Measurements from ENCODE around the gene STAT1.

STAT1 gene

DNA sequence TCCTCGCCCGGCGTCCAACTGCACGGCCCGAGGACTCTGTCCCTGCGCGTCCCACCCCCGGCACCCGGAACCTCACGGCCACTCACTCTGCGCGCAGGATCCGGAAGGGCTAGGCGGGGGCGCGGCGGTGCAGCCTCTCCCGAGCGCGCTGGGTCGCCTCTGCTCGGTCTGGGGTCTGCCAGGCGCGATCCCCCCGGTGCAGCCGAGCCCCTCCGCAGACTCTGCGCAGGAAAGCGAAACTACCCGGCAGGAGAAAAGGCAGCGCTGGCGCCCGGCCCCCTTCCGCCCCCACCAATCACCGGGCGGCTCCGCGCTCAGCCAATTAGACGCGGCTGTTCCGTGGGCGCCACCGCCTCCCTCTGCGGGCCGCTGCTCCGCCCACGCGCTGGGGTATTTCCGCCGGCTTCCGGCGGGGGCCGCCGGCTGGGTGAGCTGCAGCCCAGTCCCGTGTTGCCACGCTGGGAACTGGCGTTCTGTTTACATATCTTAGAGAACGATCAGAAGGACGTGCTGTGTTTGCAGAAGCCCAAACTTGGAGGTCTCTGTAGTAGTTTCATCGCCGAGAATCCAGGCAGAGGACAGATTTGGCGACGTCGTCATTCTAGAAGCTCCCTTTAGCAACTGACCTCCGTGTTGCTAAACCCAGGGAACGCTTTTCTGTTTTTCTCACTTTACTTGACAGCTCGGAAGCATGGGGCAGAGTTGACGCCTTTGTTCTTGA lies at the start of gene STAT1:
TSS of gene STAT1 (minus strand) at position 240 of the 721 bp plus-strand sequence. CDS start 4,168 bp downstream, outside the sequence.
- peak; percentile 93 for DNase-seq (ENCODE audit: low read depth)

DNA sequence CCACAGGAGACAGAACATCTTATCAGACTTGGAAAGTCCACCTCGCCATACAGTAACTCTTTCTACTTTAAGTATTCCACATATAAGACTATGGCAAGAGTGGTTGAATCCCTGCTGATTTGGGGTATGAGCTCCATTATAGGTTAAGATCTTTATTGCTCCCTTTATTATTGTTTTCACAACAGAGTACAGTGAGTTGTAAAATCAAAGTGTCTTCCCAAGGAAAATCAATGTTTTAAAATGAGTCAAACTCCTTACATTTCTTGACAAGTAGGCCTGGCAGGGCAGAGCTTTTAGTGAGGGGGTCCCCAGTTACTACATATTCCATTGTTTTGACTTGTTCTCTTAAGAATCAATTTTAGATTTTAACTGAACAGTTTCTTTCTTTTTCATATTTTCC lies 49.6 kb upstream of the STAT1 start:
- no peak for DNase-seq (ENCODE audit: low read depth)

DNA sequence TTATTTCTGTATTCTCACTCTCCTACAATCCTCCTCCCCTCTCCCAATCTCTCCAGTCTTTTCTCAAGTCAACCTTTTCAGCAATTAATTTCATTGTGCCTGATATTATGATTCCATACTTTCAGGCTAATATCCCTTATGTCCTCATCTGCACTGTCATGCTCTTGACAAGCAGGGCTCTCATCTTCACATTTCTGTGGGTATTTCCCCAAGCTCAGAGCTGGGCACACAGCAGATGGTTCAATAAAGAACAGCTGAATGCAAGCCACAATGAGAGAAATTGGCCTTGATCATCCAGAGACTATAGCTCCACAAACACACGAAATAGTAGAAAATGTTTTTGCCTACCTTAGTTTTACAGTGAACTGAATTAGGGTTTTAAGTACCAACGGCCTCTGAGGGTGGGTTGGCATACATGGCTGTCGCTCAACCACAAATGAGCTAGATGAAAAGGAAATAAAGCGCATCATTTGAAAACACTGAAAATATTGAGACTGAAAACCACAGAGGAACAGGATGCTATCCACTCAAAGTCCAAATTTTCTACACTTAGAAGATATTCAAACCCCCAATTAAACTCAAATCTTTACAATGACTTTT lies 47.5 kb upstream of the STAT1 start:
- DNase-seq (ENCODE audit: low read depth) = no peak

DNA sequence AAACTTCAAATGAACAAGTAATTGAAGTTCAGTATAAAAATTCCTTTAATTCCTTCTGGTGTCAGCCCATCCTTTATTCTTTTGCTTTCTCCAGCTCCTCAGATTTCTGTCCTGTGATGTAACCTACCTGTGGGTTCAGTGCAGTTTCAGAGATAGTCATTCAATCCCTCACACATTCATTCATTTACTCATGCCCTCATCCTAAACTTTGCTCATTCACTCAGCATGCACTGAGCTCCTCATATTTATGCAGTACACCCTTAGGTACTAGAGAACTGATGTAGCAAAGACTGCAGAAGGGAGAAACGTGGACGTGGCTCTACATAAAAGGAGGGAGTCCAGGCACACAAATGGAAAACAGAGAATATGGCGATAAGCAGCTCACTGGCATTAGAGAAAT lies 45.3 kb upstream of the STAT1 start:
- DNase-seq (ENCODE audit: low read depth) = no peak

DNA sequence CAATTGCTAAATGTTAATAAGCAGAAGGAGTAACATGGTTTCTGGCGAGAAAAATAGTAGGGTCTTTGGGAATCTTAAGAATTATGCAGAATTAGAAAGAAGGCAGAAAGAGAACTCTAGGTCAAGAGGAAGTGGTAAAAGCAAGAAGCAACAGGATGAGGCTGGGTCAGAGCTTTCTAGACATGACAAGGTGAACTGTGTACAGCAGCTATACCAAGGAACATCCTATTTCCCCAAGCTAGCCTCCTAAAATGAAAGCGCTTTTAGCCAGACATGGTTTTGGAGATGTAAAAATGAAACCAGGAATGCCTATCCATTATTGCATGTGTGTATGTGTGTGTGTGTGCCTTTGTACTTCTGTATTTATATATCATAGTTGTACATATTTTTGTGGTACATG lies 42.3 kb upstream of the STAT1 start:
- no peak for DNase-seq (ENCODE audit: low read depth)

DNA sequence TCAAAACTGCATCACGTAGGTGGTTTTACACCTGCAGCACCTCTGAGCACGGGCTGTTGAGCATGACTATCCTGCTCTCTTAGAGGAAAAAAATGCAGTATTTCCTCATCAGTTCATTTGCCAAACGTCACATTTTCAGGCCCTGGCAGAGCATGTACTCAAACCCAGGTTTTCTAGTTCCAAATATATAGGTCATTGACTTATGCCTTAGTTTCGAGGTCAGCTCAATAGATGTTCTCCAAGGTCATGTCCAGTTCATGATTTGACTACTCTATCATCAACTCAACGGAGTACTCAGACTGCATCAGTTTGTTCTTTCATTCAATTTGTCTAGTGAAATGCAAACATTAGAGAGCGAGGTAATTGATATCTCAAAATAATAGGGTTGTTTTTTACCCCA lies 39.3 kb upstream of the STAT1 start:
- DNase-seq (ENCODE audit: low read depth) = no peak

DNA sequence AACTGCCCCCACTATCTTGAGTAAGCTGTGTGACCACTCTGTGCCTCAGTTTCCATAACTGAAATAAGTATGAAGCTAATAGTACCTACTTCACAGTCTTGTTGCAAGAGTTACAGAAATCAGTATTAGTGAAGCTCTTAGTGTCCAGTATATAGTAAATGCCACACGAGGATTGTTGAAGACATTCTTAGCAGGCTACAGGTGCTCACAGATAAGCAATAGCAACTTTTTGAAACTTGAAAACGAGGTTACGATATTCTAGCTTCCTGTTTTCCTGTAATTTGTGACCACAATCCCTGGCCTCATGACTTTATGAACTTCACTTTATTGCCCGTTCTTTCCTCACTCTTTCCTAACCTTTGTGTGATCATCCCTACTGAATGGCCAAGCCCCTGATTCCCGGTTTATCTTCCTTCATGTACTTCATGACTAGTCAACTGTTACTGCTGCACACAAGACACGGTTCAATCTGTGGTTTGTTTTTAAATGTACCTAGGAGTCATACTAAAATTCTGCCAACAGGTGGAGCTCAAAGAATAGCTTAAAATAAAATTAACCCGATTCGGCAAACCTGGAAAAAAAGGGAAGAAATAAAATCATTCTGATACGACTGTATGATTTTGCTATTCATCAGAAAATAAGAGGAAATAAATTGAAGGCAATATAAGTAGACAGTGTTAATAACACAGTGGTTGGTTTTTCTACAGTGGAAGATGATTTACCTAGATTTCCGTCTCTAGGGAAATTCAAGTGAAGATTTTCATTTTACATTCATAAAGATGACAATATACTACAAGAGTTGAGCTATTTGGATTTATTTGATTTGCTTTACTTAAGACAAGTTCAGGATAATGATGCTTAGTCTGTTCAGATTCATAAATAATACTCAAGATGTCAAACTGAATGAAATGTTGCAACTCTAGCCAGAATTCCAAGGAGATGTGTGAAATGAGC lies 38.1 kb upstream of the STAT1 start:
- peak; percentile 80 for DNase-seq (ENCODE audit: low read depth)

DNA sequence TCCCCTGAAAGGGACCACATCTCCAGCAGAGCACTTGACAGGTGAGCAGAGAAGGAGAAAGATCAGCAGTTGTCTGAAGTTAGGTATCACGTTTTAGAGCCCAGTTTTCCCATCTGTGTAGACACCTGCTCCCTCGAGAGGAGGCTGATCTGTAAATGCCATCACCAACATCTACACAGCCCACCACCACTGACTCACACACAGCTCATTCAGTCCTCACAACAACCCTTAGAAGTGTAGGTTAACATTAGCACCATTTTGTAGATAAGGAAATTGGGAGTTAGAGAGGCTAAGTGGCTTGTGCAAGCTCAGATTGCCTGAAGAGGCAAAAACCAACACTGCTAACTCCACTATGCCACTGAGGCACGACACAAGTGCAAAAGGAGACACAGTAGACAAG lies 37.2 kb upstream of the STAT1 start:
- peak; percentile 48 for DNase-seq (ENCODE audit: low read depth)

DNA sequence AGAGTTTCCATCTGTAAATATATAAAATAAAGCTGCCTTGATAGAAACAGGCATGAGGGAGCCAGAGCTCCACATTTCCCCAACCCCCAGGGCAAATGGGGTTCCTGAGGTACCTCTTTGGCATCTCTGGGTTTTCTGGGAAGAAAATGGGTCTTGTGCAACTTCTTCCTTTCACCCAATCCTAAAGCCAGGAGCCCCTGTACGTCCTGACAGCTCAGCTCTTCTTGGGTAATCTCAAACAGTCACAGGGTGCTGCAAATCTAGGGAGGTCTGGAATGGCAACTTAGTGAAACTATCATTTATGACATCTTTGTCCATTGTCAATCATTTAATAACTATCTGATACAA lies 36.6 kb upstream of the STAT1 start:
- peak; percentile 77 for DNase-seq (ENCODE audit: low read depth)

DNA sequence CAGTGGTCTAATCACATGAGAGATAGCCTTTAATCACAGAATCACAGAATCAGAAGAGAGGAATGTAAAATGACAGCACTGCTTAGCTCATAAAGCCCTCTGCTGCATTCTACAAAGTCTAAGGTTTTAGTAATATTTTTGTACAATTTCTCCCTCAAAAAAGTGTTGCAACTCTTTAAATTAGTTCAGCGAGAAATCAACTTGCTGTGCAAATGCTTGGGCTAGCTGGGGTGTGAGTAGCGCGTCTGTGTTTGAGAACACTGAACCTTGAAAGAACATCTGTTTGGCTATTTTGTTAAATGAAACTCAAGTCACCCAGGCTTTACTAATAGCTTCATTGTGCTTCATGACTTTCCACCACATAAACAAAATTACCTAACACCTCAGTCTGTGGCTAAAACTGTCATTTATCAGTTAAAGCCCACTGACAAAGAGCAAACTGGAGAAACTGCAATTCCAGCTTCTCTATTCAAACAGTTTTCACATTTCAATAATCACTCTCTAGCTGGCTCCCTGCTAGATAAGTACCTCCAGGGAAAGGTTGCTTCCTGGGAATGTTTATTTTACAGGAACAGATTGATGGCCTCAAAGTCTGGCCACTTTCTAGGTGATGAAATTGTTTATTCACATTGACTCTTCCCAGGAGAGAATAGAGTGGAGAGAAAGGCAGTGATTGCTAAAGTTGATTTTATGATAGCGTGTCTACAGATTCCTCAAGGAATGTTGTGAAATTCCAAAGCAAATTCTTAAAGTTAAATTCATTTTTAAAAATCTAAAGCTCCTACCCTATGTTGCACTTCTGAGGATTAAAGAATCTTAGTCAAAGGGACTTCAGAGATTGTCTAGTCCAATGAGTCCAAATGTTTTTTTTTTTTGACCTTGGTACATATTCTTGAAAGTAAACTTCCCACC lies 36.0 kb upstream of the STAT1 start:
- peak; percentile 68 for DNase-seq (ENCODE audit: low read depth)

DNA sequence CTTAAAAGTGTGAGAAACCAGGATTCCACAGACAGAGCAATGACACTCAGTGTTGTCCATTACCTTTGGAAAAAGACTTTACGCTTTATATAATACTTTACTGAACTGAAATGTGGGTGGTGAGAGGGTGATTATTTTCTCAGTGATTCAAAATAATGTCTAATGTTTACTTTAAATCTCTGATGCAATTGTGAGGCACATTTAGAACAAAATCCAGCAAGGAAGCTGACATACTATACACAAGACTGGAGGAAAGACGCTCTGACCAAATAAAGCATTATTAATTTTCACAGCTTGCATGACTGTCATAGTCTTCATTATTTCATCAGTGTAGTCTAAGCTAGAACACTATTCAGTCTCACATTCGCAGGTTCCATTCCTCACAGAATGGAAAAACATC lies 34.1 kb upstream of the STAT1 start:
- peak; percentile 38 for DNase-seq (ENCODE audit: low read depth)

DNA sequence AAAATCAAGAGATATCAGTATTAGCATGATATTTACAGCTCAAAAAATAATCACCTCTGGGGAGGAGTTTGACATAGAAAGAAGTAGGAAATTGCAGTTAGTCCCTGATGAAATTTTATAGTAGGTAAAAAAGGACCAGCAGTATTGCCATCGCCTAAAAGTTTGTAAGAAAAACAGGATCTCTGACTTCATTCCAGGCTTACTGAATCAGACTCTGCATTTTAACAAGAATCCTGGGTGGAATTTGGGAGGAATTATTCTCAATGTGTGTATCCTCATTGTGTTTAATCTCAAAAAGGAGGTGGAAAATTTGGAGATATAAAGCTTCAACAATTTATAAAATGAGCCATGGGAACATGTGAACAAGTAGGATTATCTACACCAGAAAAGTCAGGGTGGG lies 31.2 kb upstream of the STAT1 start:
- no peak for DNase-seq (ENCODE audit: low read depth)

DNA sequence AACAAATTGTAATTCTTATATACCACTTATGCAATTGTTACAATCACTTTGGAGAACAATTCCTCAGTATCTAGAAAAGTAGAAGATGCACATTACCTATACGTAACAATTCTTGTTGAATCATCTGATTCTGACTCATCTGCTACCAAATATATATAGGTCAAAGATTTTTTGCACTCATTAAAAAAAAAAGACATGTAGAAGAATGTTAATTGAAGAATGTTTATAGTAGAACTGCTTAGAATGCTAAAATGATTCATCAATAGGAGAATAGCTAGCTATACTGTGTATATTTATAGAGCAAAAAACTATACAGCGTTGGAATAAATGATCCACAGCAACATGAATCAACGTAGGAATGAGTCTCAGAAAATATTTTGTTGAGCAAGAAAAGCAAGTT lies 29.5 kb upstream of the STAT1 start:
- DNase-seq (ENCODE audit: low read depth) = peak; percentile 84

DNA sequence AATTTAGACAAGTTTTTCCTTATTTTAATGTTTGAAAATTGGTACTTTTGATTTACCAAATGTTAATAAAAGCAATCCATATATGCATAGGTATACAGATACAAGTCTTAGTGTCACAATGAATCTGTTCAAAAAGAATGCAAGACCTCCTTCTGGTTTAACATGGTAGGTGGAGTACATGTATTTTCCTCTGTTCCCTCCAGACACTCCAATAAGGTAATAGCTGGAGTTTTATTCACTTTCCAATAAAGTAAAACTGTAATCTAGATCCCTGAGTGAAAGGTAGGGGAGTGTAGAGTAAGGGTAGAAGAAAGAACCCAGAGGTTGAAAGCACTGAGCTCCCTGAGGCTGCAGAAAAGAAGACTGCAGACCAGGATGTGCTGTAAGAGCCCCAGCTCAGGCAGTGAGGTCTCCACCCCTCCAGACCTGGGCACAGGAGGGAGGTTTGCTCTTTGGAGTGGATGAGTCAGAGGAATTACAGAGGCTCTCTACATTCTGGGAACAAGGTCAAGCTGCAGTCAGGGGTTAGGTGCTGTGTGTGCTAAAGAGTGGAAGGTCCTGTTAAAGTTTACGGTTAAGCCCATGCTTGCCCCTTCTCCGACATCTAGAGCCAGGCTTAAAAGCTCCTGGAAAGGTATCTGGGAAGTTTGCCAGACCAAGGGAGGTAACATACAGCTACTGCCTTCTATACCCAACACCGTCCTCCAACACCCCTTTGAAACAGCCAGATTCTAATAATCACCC lies 27.6 kb upstream of the STAT1 start:
- DNase-seq (ENCODE audit: low read depth) = peak; percentile 69

DNA sequence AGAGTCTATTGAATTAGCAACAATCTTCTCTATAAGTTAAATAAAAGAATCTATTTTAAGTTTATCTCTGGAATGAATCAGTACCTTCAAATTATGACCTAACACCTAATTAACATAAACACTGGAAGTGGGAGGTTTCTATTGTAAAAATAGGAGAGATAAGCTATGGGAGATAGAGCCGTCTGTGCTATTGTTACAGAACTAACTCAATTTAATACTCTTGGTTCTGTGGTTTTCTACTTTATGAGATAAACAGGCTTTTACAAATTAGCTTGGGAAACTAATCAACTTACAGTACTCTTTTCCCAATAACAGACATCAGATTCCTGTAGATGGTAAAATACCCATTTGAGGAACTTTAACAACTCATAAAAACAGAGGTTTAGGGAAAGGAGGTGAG lies 25.6 kb upstream of the STAT1 start:
- DNase-seq (ENCODE audit: low read depth) = no peak

DNA sequence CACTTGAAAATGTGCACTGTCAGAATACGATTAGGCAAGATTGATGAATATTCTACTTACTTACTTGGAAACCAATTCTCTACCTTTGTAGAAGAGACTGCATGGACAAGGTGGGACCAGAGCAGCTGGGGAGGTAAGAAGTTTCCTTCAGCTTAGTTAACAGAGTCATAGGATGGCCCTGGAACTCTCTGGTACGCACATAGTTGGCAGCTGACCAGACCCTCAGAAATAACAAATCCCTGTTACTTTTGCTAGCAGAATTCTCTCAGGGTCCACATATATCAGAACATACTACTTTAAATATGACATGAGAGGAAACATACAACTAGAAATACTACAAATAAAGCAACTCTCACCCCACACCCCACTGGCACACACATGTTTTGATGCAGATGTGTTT lies 24.8 kb upstream of the STAT1 start:
- DNase-seq (ENCODE audit: low read depth) = no peak

DNA sequence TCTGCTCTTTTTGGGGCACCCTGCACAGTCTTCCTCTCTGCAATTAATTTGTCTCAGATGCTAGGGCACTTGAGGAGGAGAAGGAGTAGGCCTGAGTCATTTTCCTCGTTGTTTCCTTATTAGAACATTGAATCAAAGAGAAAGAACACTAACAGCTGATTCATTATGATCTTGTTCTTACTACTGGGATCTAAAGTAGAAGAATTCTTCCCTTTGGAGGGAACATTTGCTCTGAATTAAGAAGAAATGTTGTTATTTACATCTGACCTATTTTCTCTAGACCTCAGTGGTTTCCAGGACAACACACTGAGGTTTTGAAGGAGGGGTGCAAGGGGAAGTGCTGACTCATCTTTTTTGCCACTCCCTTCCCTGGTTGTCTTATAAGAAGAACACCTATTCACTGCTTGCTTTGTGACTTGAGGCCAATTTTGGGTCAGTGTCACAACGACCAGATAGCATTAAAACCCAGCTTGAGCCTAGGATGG lies 24.3 kb upstream of the STAT1 start:
- DNase-seq (ENCODE audit: low read depth) = peak; percentile 66

DNA sequence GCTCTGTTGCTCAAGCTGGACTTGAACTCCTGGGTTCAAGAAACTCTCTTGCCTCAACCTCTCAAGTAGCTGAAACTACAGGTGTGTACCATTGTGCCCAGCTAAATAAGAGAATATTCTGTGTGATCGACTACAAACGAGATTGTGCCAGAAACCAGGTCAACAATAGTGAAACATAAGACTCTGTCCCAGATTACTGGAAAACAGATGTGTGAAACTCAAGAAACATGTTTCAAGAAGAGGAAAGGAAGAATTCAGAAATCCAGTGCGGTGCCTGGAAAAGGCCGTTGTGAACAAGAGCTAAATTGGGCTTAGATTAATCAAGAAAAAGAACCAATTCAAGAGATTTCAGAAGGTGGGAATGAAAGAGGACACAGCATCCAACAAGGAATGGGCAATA lies 23.4 kb upstream of the STAT1 start:
- DNase-seq (ENCODE audit: low read depth) = no peak

DNA sequence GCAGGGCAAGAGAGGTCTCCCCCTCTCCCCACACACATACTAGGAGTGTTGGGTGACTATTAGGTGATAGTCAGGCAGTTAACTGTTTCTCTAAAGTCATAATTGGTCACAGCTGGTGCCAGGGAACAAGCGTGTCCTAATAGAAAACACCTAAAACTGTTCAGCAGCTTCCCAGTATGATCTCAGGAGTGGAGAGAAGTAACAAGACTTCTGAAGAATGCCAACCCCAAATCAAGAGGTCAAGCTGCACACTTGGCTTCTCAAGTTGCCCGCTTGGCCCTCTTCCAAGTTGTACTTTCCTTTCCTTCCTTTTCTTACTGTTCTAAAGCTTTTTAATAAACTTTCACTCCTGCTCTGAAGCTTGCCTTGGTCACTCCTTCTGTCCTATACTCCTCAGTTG lies 22.4 kb upstream of the STAT1 start:
- DNase-seq (ENCODE audit: low read depth) = no peak

DNA sequence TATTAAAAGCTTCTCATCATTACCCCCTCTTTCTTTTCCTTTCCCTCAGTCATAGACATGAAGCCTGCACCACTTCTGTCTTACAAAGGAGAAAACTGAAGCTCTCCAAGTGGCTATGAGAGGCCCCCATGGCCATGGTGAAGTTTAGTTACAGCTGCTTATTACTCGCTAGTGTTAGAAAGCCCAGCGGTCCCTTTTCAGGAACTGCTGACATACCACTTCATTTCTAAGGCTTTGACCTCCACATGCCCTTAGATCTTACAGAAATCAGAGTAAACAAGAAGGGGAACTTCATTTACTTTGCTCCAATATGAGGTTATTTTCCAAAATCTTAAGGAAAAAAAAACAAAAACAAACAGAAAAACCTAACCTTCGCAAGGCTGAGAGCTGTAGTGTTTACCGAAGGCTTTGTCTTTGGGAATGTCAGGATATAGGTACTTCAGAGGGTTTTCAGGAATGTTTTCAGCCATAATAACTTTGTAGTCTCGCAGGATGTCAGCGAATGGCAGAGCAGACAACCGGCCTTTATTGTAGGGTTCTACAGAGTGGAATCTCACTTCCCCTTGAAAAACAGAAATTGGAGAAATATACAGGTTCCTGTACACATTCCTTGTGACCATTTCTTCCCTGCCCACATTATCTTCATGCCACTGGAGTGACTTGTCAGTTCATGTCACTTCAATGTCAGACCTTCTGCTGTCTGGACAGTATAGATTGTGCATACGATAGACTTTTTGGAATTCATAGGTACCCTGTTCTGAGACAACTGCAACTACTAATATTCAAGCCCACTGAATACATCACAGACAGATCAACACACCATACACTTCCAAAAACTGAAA lies 18.8 kb upstream of the STAT1 start:
- no peak for DNase-seq (ENCODE audit: low read depth)

All from ELR (cell line).